Naive thymus-derived CD4-positive, alpha-beta T cell (primary cell): Measurements from ENCODE around the gene DEFB132. TPM values are rescaled to one million over a fixed set of nuclear protein-coding genes. Genes with fewer than 3 reads are reported as not detected.

Experiments
- ATAC-seq: fragments of 150-1000 bp; cut with Tn5 transposase; 2 replicates; pipeline ENCODE4 v1.10.0; 2021; ENCODE audit warnings: mild to moderate bottlenecking, moderate library complexity
- CTCF ChIA-PET: fragments of 350-600 bp; sonication (Branson Sonifier 250); formaldehyde crosslinking; loops from one replicate; lab custom pipeline; 2021; ENCODE audit warnings: antibody characterized with exemption; lab: Charles Lee
- POLR2A ChIA-PET: fragments of 350-600 bp; sonication (Branson Sonifier 250); formaldehyde crosslinking; loops from one replicate; lab custom pipeline; 2021; ENCODE audit warnings: antibody characterized with exemption, inconsistent platforms; lab: Charles Lee
- DNase-seq, 9 donors: peaks; one replicate each; pipeline versions ENCODE4 v3.0.0 to v3.0.0-alpha.2; 2020 to 2022; ENCODE audit warnings: mixed read lengths in 1 of 9
- H3K27ac ChIP-seq: one replicate; pipeline ENCODE4 v1.7.0; 2013; ENCODE audit warnings: mild to moderate bottlenecking, low read depth, low read length, moderate library complexity
- H3K27me3 ChIP-seq, 2 donors: one replicate each; pipeline ENCODE4 v1.7.0; 2013; ENCODE audit warnings: low read length in 2 of 2, mild to moderate bottlenecking in 2 of 2, moderate library complexity in 2 of 2; ENCODE audit not compliant: control insufficient read depth in 2 of 2, insufficient read depth in 2 of 2
- H3K36me3 ChIP-seq, 3 experiments: 1 replicate in 2 of 3; 2 replicates in 1 of 3; pipeline ENCODE4 v1.7.0; 2013; ENCODE audit warnings: low read length in 3 of 3, mild to moderate bottlenecking in 3 of 3, moderate library complexity in 1 of 3; ENCODE audit not compliant: insufficient read depth in 3 of 3, control insufficient read depth in 2 of 3
- H3K4me1 ChIP-seq, 2 donors: one replicate each; pipeline ENCODE4 v1.7.0; 2013; ENCODE audit warnings: low read length in 2 of 2, mild to moderate bottlenecking in 2 of 2, moderate library complexity in 1 of 2; ENCODE audit not compliant: control insufficient read depth in 2 of 2, insufficient read depth in 2 of 2
- H3K4me3 ChIP-seq: 2 replicates; pipeline ENCODE4 v1.7.0; 2013; ENCODE audit warnings: mild to moderate bottlenecking, low read length
- H3K9me3 ChIP-seq, 3 experiments: 1 replicate in 2 of 3; 2 replicates in 1 of 3; pipeline ENCODE4 v1.7.0; 2013; ENCODE audit warnings: low read length in 3 of 3; ENCODE audit not compliant: control insufficient read depth in 2 of 3
- H3K27ac Mint-ChIP-seq, 9 donors: one replicate each; pipeline ENCODE4 v1.8.0; 2020 to 2022; ENCODE audit warnings: mixed read lengths in 9 of 9, mild to moderate bottlenecking in 8 of 9, moderate library complexity in 5 of 9, inconsistent platforms in 2 of 9
- H3K27me3 Mint-ChIP-seq, 5 donors: one replicate each; pipeline ENCODE4 v1.8.0; 2021 to 2022; ENCODE audit warnings: mixed read lengths in 5 of 5, mild to moderate bottlenecking in 1 of 5
- H3K36me3 Mint-ChIP-seq, 5 donors: one replicate each; pipeline ENCODE4 v1.8.0; 2020 to 2022; ENCODE audit warnings: mixed read lengths in 5 of 5, mild to moderate bottlenecking in 3 of 5, inconsistent platforms in 1 of 5
- H3K4me1 Mint-ChIP-seq, 7 donors: one replicate each; pipeline ENCODE4 v1.8.0; 2020 to 2022; ENCODE audit warnings: mixed read lengths in 7 of 7, mild to moderate bottlenecking in 3 of 7, inconsistent platforms in 1 of 7
- H3K4me3 Mint-ChIP-seq, 10 donors: one replicate each; pipeline ENCODE4 v1.8.0; 2020 to 2022; ENCODE audit warnings: mild to moderate bottlenecking in 10 of 10, mixed read lengths in 10 of 10, moderate library complexity in 6 of 10, inconsistent platforms in 2 of 10
- H3K9me3 Mint-ChIP-seq, 11 donors: one replicate each; pipeline ENCODE4 v1.8.0; 2020 to 2022; ENCODE audit warnings: mixed read lengths in 11 of 11, mild to moderate bottlenecking in 4 of 11, inconsistent platforms in 1 of 11, moderate library complexity in 1 of 11
- intact Hi-C, 2 donors: fragments of 100-400 bp; cut with micrococcal nuclease; formaldehyde crosslinking; loops; one replicate each; pipeline ENCODE4 v1.15.1; 2023
- polyA plus RNA-seq, 2 donors: library from polyadenylated mRNA; unstranded; fragments of 300-500 nt; fragmentation: Illumina TruSeq; gene quantifications; one replicate each; pipeline ENCODE4 v1.2.3, GENCODE V29; 2021
- total RNA-seq, 6 experiments: library from RNA in 5 of 6; stranded (reverse) in 5 of 6; gene quantifications; 1 replicate in 5 of 6; 2 replicates in 1 of 6; pipeline ENCODE4 v1.2.3 and lab custom pipeline; 2021 to 2026

DEFB132 gene
- total RNA-seq (not detected), polyA plus RNA-seq (not detected), total RNA-seq (lab: John Stamatoyannopoulos, UW) (not detected)

- H3K4me1 ChIP-seq, result no peaks in the 10 kb centered on the region
- ChIA-PET CTCF (interaction anchor here (1.0 to 2.7 kb wide), 3 partner anchors 9 to 73 kb away, joined by 3 to 17 read pairs (median 5); no protein-coding TSS in a partner anchor), POLR2A (interaction anchor here (1.4 kb wide), 1 partner anchor 31 kb away, joined by 3 read pairs; no protein-coding TSS in a partner anchor)
- H3K27me3 ChIP-seq, result no peaks in the 10 kb centered on the region
- H3K27ac ChIP-seq, result no peak within 1 kb of the TSS
- no peaks in the 10 kb centered on the region for H3K36me3 Mint-ChIP-seq
- no peak within 1 kb of the TSS for H3K4me3 Mint-ChIP-seq
- peaks cover 9 to 18% (median 14%) of the 10 kb centered on the region in 7 donors for H3K4me1 Mint-ChIP-seq
- H3K27ac Mint-ChIP-seq, result peak within 1 kb of the TSS in 3 of 9 donors; percentile 2 to 61 (median 56)
- intact Hi-C loops, result no loop called here
- no peak for DNase-seq
- no peaks in the 10 kb centered on the region for H3K36me3 ChIP-seq
- no peaks in the 10 kb centered on the region for H3K9me3 ChIP-seq
- peaks cover 0 to 9% (median 0%) of the 10 kb centered on the region in 5 donors for H3K27me3 Mint-ChIP-seq
- no peak for ATAC-seq
- H3K9me3 Mint-ChIP-seq, result no peaks in the 10 kb centered on the region
- no peak within 1 kb of the TSS for H3K4me3 ChIP-seq
These were observed at the start of gene DEFB132 for GRCh38 chr20:257419-257818. Gene DEFB132 (plus strand): TSS chr20:257724. CDS start chr20:257779, 55 bp downstream.

- Mint-ChIP-seq H3K27me3 (peaks cover 0 to 28% (median 0%) of the 10 kb centered on the region in 5 donors), H3K36me3 (no peaks in the 10 kb centered on the region), H3K4me1 (no peaks in the 10 kb centered on the region), H3K4me3 (no peak overlapping the region), H3K27ac (no peak overlapping the region), H3K9me3 (peaks cover 0 to 2% (median 0%) of the 10 kb centered on the region in 11 donors)
- ChIA-PET POLR2A (no interaction called here), CTCF (interaction anchor here (1.0 to 1.6 kb wide), 6 partner anchors 57 to 123 kb away, joined by 3 to 11 read pairs (median 7); no protein-coding TSS in a partner anchor)
- ATAC-seq (peak; percentile 86), DNase-seq (peak in 7 of 9 donors; percentile 40 to 67 (median 55))
- intact Hi-C loops, result loop anchor here (1.0 kb wide), 2 partner anchors 58 to 121 kb away; no protein-coding TSS in a partner anchor
- H3K9me3 ChIP-seq, result no peaks in the 10 kb centered on the region
- no peaks in the 10 kb centered on the region for H3K27me3 ChIP-seq
- H3K4me3 ChIP-seq, result no peak overlapping the region
- H3K4me1 ChIP-seq, result no peaks in the 10 kb centered on the region
- no peaks in the 10 kb centered on the region for H3K36me3 ChIP-seq
- no peak overlapping the region for H3K27ac ChIP-seq
These were observed 48.5 kb upstream of the DEFB132 start for GRCh38 chr20:208942-209566.

GRCh38 chr20:210809-211502 is 46.6 kb upstream of the DEFB132 start:
- Mint-ChIP-seq H3K9me3 (no peaks in the 10 kb centered on the region), H3K4me1 (no peaks in the 10 kb centered on the region), H3K36me3 (no peaks in the 10 kb centered on the region), H3K4me3 (no peak overlapping the region), H3K27ac (no peak overlapping the region), H3K27me3 (peaks cover 0 to 16% (median 0%) of the 10 kb centered on the region in 5 donors)
- Histone ChIP-seq H3K9me3 (no peaks in the 10 kb centered on the region), H3K36me3 (no peaks in the 10 kb centered on the region), H3K4me1 (no peaks in the 10 kb centered on the region), H3K27ac (no peak overlapping the region), H3K4me3 (no peak overlapping the region), H3K27me3 (no peaks in the 10 kb centered on the region)
- ATAC-seq (no peak), DNase-seq (no peak)
- ChIA-PET CTCF (interaction anchor here (0.6 to 2.8 kb wide), 6 partner anchors 13 to 120 kb away, joined by 3 to 14 read pairs (median 4); no protein-coding TSS in a partner anchor), POLR2A (no interaction called here)
- intact Hi-C loops, result no loop called here

GRCh38 chr20:214383-214782 is 43.1 kb upstream of the DEFB132 start:
- intact Hi-C loops, result no loop called here
- ATAC-seq (no peak), DNase-seq (no peak)
- H3K4me3 ChIP-seq, result no peak overlapping the region
- H3K27ac ChIP-seq, result no peak overlapping the region
- H3K9me3 ChIP-seq, result no peaks in the 10 kb centered on the region
- POLR2A ChIA-PET, result interaction anchor here (1.5 kb wide), 1 partner anchor 13 kb away, joined by 4 read pairs; the partner anchor contains the start of gene DEFB129
- H3K4me1 ChIP-seq, result no peaks in the 10 kb centered on the region
- no peak overlapping the region for H3K4me3 Mint-ChIP-seq
- no peaks in the 10 kb centered on the region for H3K27me3 ChIP-seq
- H3K27me3 Mint-ChIP-seq, result peaks cover 4 to 24% (median 7%) of the 10 kb centered on the region in 5 donors
- H3K36me3 ChIP-seq, result no peaks in the 10 kb centered on the region
- no peaks in the 10 kb centered on the region for H3K36me3 Mint-ChIP-seq
- CTCF ChIA-PET, result interaction anchor here (0.8 to 1.3 kb wide), 2 partner anchors 9 to 10 kb away, joined by 3 read pairs; no protein-coding TSS in a partner anchor
- H3K9me3 Mint-ChIP-seq, result no peaks in the 10 kb centered on the region
- no peak overlapping the region for H3K27ac Mint-ChIP-seq
- no peaks in the 10 kb centered on the region for H3K4me1 Mint-ChIP-seq

GRCh38 chr20:215796-216195 is 41.7 kb upstream of the DEFB132 start:
- H3K4me1 ChIP-seq, result no peaks in the 10 kb centered on the region
- no peak overlapping the region for H3K27ac Mint-ChIP-seq
- no peak for DNase-seq
- H3K27me3 ChIP-seq, result no peaks in the 10 kb centered on the region
- H3K27ac ChIP-seq, result no peak overlapping the region
- H3K9me3 Mint-ChIP-seq, result no peaks in the 10 kb centered on the region
- intact Hi-C loops, result no loop called here
- H3K27me3 Mint-ChIP-seq, result peaks cover 8 to 35% (median 16%) of the 10 kb centered on the region in 5 donors
- no peaks in the 10 kb centered on the region for H3K36me3 Mint-ChIP-seq
- CTCF ChIA-PET, result interaction anchor here (0.6 to 1.3 kb wide), 3 partner anchors 8 to 58 kb away, joined by 3 read pairs; no protein-coding TSS in a partner anchor
- H3K4me1 Mint-ChIP-seq, result no peaks in the 10 kb centered on the region
- POLR2A ChIA-PET, result interaction anchor here (1.5 kb wide), 1 partner anchor 12 kb away, joined by 4 read pairs; the partner anchor contains the start of gene DEFB129
- H3K36me3 ChIP-seq, result no peaks in the 10 kb centered on the region
- no peak for ATAC-seq
- H3K4me3 ChIP-seq, result no peak overlapping the region
- H3K9me3 ChIP-seq, result no peaks in the 10 kb centered on the region
- no peak overlapping the region for H3K4me3 Mint-ChIP-seq

GRCh38 chr20:217266-217665 is 40.3 kb upstream of the DEFB132 start:
- CTCF ChIA-PET, result interaction anchor here (0.9 to 1.1 kb wide), 2 partner anchors 10 to 50 kb away, joined by 6 to 8 read pairs; partner anchors contain the start of gene DEFB129
- Mint-ChIP-seq H3K4me3 (no peak overlapping the region), H3K27ac (no peak overlapping the region), H3K27me3 (peaks cover 11 to 43% (median 18%) of the 10 kb centered on the region in 5 donors), H3K36me3 (no peaks in the 10 kb centered on the region), H3K4me1 (no peaks in the 10 kb centered on the region), H3K9me3 (no peaks in the 10 kb centered on the region)
- no peak for DNase-seq
- Histone ChIP-seq H3K36me3 (no peaks in the 10 kb centered on the region), H3K4me1 (no peaks in the 10 kb centered on the region), H3K4me3 (no peak overlapping the region), H3K27ac (no peak overlapping the region), H3K9me3 (no peaks in the 10 kb centered on the region), H3K27me3 (no peaks in the 10 kb centered on the region)
- intact Hi-C loops, result no loop called here
- POLR2A ChIA-PET, result interaction anchor here (0.6 kb wide), 1 partner anchor 26 kb away, joined by 3 read pairs; no protein-coding TSS in a partner anchor
- no peak for ATAC-seq
